LNCaP clone FGC (cell line): ENCODE results near the gene CCDC85C.

Source experiments
- DNase-seq: peaks from one replicate; pipeline ENCODE4 v3.0.0-alpha.2; 2011; ENCODE audit warnings: low read depth
- H3K4me3 ChIP-seq: 2 replicates; pipeline ENCODE4 v1.5.1; 2011; ENCODE audit warnings: mild to moderate bottlenecking, low read depth, low read length, control low read depth
- CTCF ChIP-seq: IDR thresholded peaks from 2 replicates; pipeline ENCODE4 v1.5.1; 2012; ENCODE audit warnings: mild to moderate bottlenecking; ENCODE audit not compliant: control insufficient read depth, insufficient read depth; ENCODE audit errors: extremely low read depth

CCDC85C gene

GRCh38 chr14:99636487-99636886 is 32.5 kb upstream of the CCDC85C start:
- TF ChIP-seq CTCF = no peak
- H3K4me3 ChIP-seq = no peak overlapping the region
- no peak for DNase-seq

GRCh38 chr14:99635116-99635515 is 31.1 kb upstream of the CCDC85C start:
- no peak overlapping the region for H3K4me3 ChIP-seq
- TF ChIP-seq CTCF = no peak
- no peak for DNase-seq

- TF ChIP-seq CTCF = no peak
- H3K4me3 ChIP-seq = no peak overlapping the region
- no peak for DNase-seq
These were observed 30.4 kb upstream of the CCDC85C start for GRCh38 chr14:99634443-99634842.

GRCh38 chr14:99633918-99634317 is 29.9 kb upstream of the CCDC85C start:
- no peak for DNase-seq
- no peak for TF ChIP-seq CTCF
- H3K4me3 ChIP-seq = no peak overlapping the region

GRCh38 chr14:99633141-99633540 is 29.1 kb upstream of the CCDC85C start:
- no peak for DNase-seq
- no peak for TF ChIP-seq CTCF
- no peak overlapping the region for H3K4me3 ChIP-seq

GRCh38 chr14:99632410-99633035 is 28.5 kb upstream of the CCDC85C start:
- no peak overlapping the region for H3K4me3 ChIP-seq
- TF ChIP-seq CTCF = no peak
- no peak for DNase-seq

- H3K4me3 ChIP-seq = no peak overlapping the region
- DNase-seq = no peak
- no peak for TF ChIP-seq CTCF
These were observed 26.2 kb upstream of the CCDC85C start for GRCh38 chr14:99630202-99630601.
